GM23248 (cell line): ENCODE measurements around the gene ATXN7L1.

ENCODE experiments used
- EZH2 ChIP-seq: fragments of 200-600 bp; sonication (generic); IDR thresholded peaks from 2 replicates; pipeline ENCODE4 v1.6.1; 2018; ENCODE audit warnings: antibody characterized with exemption, mild to moderate bottlenecking; ENCODE audit not compliant: insufficient read depth, poor library complexity, severe bottlenecking
- EZH2phosphoT487 ChIP-seq: fragments of 200-600 bp; sonication (generic); IDR thresholded peaks from 2 replicates; pipeline ENCODE4 v1.6.1; 2018; ENCODE audit warnings: antibody characterized with exemption, moderate library complexity, mild to moderate bottlenecking, low read depth; ENCODE audit not compliant: insufficient read depth

DNA sequence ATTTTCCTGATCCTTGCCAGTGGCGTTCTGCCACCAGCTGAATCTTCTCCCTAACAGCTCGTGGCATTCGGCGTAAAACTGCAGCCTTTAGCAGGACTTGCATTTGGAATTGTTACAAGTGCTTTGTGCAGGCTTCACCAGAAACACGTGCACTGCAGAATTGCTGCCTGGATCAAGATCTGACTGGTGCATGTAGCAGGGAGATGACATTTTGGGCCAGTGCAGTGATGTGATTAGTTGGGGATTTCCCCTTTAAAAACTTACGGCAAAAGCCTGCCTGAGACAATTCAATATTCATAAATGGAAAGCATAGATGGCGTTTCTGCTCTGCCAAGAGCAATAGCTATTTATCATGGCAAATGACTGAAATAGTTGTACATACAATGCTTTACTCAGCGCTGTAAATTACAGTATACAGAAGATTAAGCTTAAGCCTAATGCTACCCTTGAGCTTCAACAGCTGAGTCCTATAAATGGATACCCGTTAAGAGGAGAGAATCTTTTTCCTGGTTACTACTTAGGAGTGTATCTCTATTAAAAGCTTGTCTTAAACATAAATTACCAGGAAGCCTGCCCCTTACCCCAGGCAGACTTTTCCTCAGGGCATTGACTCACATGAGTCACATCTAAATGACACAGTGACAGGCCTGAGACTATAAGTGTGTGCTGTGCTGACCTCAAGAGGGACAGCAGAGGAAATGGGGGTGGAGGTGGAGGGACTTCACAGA is 106.3 kb downstream of the ATXN7L1 start:
- TF ChIP-seq EZH2 (no peak), EZH2phosphoT487 (no peak)
